Measurements from ENCODE around the gene ZNF12. TPM values are rescaled to one million over a fixed set of nuclear protein-coding genes. Genes with fewer than 3 reads are reported as not detected.
"Not testable (repeated sequence)": the region's sequence is repeated elsewhere in the genome, so short reads cannot be mapped to it uniquely, and the experiment has no call there.

ZNF12 gene
- total RNA-seq, 1 donor from 2014 or later = 16.1 TPM

- no peak for TF ChIP-seq CTCF (IDR thresholded peaks at IDR 0.05; ENCODE audit: insufficient read depth, low read length, poor library complexity, severe bottlenecking)
- no peak for DNase-seq (ENCODE audit: low read depth)
- H3K36me3 ChIP-seq (ENCODE audit: control insufficient read depth, insufficient read depth, low read length) = no peaks in the 10 kb centered on the region
- no peaks in the 10 kb centered on the region for H3K27me3 ChIP-seq (ENCODE audit: control insufficient read depth, insufficient read depth, low read length)
- H3K4me3 ChIP-seq (ENCODE audit: low read depth, low read length) = no peak overlapping the region
These were observed 20.9 kb upstream of the ZNF12 start for GRCh38 chr7:6727663-6728062.

GRCh38 chr7:6726341-6726740, 19.6 kb upstream of the ZNF12 start:
- DNase-seq (ENCODE audit: low read depth) = not testable (repeated sequence)

GRCh38 chr7:6725003-6725402, 18.3 kb upstream of the ZNF12 start:
- no peak for DNase-seq (ENCODE audit: low read depth)
- no peaks in the 10 kb centered on the region for H3K36me3 ChIP-seq (ENCODE audit: control insufficient read depth, insufficient read depth, low read length)
- no peak overlapping the region for H3K4me3 ChIP-seq (ENCODE audit: low read depth, low read length)
- no peak for TF ChIP-seq CTCF (IDR thresholded peaks at IDR 0.05; ENCODE audit: insufficient read depth, low read length, poor library complexity, severe bottlenecking)
- H3K27me3 ChIP-seq (ENCODE audit: control insufficient read depth, insufficient read depth, low read length) = no peaks in the 10 kb centered on the region

More at GRCh38 chr7:6726341-6726740, 19.6 kb upstream of the ZNF12 start:
- not testable (repeated sequence) for H3K36me3 ChIP-seq (ENCODE audit: control insufficient read depth, insufficient read depth, low read length); H3K4me3 ChIP-seq (ENCODE audit: low read depth, low read length); H3K27me3 ChIP-seq (ENCODE audit: control insufficient read depth, insufficient read depth, low read length)

GRCh38 chr7:6724351-6724750, 17.6 kb upstream of the ZNF12 start:
- not testable (repeated sequence) for H3K27me3 ChIP-seq (ENCODE audit: control insufficient read depth, insufficient read depth, low read length); DNase-seq (ENCODE audit: low read depth); H3K36me3 ChIP-seq (ENCODE audit: control insufficient read depth, insufficient read depth, low read length); H3K4me3 ChIP-seq (ENCODE audit: low read depth, low read length)

- TF ChIP-seq CTCF (IDR thresholded peaks at IDR 0.05; ENCODE audit: insufficient read depth, low read length, poor library complexity, severe bottlenecking) = no peak
- H3K27me3 ChIP-seq (ENCODE audit: control insufficient read depth, insufficient read depth, low read length) = no peaks in the 10 kb centered on the region
- DNase-seq (ENCODE audit: low read depth) = no peak
- H3K4me3 ChIP-seq (ENCODE audit: low read depth, low read length) = no peak overlapping the region
- no peaks in the 10 kb centered on the region for H3K36me3 ChIP-seq (ENCODE audit: control insufficient read depth, insufficient read depth, low read length)
These were observed 11.4 kb upstream of the ZNF12 start for GRCh38 chr7:6718124-6718523.

GRCh38 chr7:6715898-6716297, 9.2 kb upstream of the ZNF12 start:
- not testable (repeated sequence) for H3K4me3 ChIP-seq (ENCODE audit: low read depth, low read length); H3K36me3 ChIP-seq (ENCODE audit: control insufficient read depth, insufficient read depth, low read length); H3K27me3 ChIP-seq (ENCODE audit: control insufficient read depth, insufficient read depth, low read length); DNase-seq (ENCODE audit: low read depth)

- Histone ChIP-seq H3K27me3 (ENCODE audit: control insufficient read depth, insufficient read depth, low read length) (no peaks in the 10 kb centered on the region), H3K4me3 (ENCODE audit: low read depth, low read length) (no peak overlapping the region), H3K36me3 (ENCODE audit: control insufficient read depth, insufficient read depth, low read length) (no peaks in the 10 kb centered on the region)
- DNase-seq (ENCODE audit: low read depth) = no peak
- TF ChIP-seq CTCF (IDR thresholded peaks at IDR 0.05; ENCODE audit: insufficient read depth, low read length, poor library complexity, severe bottlenecking) = no peak
These were observed 7.6 kb upstream of the ZNF12 start for GRCh38 chr7:6714360-6714759.
